Ovary (tissue), 9 donors: ENCODE results near the gene FGFR4. TPM values are rescaled to one million over a fixed set of nuclear protein-coding genes. Genes with fewer than 3 reads are reported as not detected.

Source experiments
- DNase-seq, 5 donors: peaks; one replicate each; pipeline ENCODE4 v3.0.0-alpha.2; 2019 to 2020
- H3K27ac ChIP-seq, 2 donors: fragments of 200-600 bp; one replicate each; pipeline versions ENCODE4 v1.5.1 to v1.8.0; 2019 to 2022
- H3K27me3 ChIP-seq: fragments of 200-600 bp; one replicate; pipeline ENCODE4 v1.8.0; 2022
- H3K36me3 ChIP-seq: fragments of 200-600 bp; sonication (generic); one replicate; pipeline ENCODE4 v1.5.1; 2019
- H3K4me1 ChIP-seq: one replicate; pipeline ENCODE4 v1.8.1; 2013; ENCODE audit warnings: mild to moderate bottlenecking, moderate library complexity; ENCODE audit not compliant: insufficient read depth
- H3K4me3 ChIP-seq: fragments of 200-600 bp; sonication (generic); one replicate; pipeline ENCODE4 v1.5.1; 2017
- H3K9me3 ChIP-seq, 2 donors: fragments of 200-600 bp in 1 of 2; sonication (generic) in 1 of 2; one replicate each; pipeline versions ENCODE4 v1.5.1 to v1.8.1; 2013 to 2019; ENCODE audit warnings: mild to moderate bottlenecking in 1 of 2, moderate library complexity in 1 of 2
- EP300 ChIP-seq: sonication (generic); formaldehyde crosslinking; IDR thresholded peaks from one replicate; pipeline ENCODE4 v1.6.1; 2017; ENCODE audit warnings: antibody characterized with exemption
- POLR2A ChIP-seq: fragments of 450-650 bp; IDR thresholded peaks from one replicate; pipeline ENCODE4 v1.6.1; 2017; ENCODE audit warnings: antibody characterized with exemption, mild to moderate bottlenecking, moderate library complexity
- WGBS, 3 donors: extraction: QIAGEN DNeasy Blood & Tissue Kit in 1 of 3; methylation state at CpG; one replicate each; pipeline versions ENCODE4 v1.1.5 to v1.1.7; 2013 to 2017; 5-methylcytosine and 5-hydroxymethylcytosine counted together
- intact Hi-C, 4 donors: fragments of 100-400 bp; cut with DNase I; formaldehyde crosslinking; loops; one replicate each; pipeline versions ENCODE4 v1.11.0 to v1.15.1; 2022 to 2023
- polyA plus RNA-seq, 2 donors: library from polyadenylated mRNA; stranded (reverse); fragments of 200-250 nt in 1 of 2; fragments of 350-450 nt in 1 of 2; fragmentation: Illumina TruSeq in 1 of 2; extraction: RNeasy Lipid Tissue Mini Kit (QIAGEN cat#74804) in 1 of 2; gene quantifications; one replicate each; pipeline ENCODE4 v1.2.3, GENCODE V29; 2013 to 2014
- total RNA-seq, 7 donors: library from RNA; depleted of rRNA in 2 of 7; stranded (reverse); fragments of >200 nt in 2 of 7; fragmentation: NEBNext Ultra II Directional in 3 of 7; extraction: Animal tissue kit (Norgen Biotek cat#: 25700) in 3 of 7; gene quantifications; one replicate each; pipeline versions ENCODE4 v1.1.0 to v1.2.4, GENCODE V29; 2016 to 2023
- TF ChIP-seq, protein P1 (sequence below), 3 donors: fragments of 450-650 bp in 2 of 3; fragments of 200-600 bp in 1 of 3; IDR thresholded peaks; one replicate each; pipeline versions ENCODE4 v1.5.1 to v1.8.0; 2016 to 2022; ENCODE audit warnings: antibody characterized with exemption in 3 of 3, mild to moderate bottlenecking in 1 of 3
- donor health status: DM: no; HTN: no; CAD: no; lungs with moderate emphysema.
- donor health status: DM: no; HTN: no; CAD: no.
- donor health status: Bipolar disorder and iron deficiency.
- donor health status: DM: yes; HTN: yes; CAD: no.
- donor health status: DM: no; HTN: no; CAD: no.
- donor health status: DM: yes; HTN: yes; CAD: no.

Gene FGFR4
- total and polyA plus RNA-seq, 9 donors, result 2.7 to 90.3 (median 25.6) TPM

DNA sequence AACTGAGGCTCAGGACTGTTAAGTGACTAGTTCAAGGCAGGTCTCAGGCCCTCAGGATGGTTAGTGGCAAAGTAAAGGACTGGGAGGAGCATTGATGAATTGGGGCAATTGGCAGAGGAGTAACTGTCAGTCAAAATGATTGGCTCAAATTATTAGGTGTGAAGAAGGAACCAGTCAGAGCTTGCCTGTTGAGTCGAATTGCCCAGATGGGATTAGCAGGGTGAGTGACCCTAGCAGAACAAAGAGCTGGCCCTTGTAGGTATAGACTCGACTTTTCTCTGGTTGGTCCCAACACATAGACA is 44.3 kb downstream of the FGFR4 start:
- no peaks in the 10 kb centered on the region for H3K9me3 ChIP-seq
- H3K4me1 ChIP-seq, result peaks cover 10% of the 10 kb centered on the region
- H3K4me3 ChIP-seq, result no peak overlapping the region
- intact Hi-C loops, result loop anchor here in 1 of 4 donors (5.0 kb wide), 1 partner anchor 1469 kb away; no protein-coding TSS in a partner anchor
- WGBS, 3 donors, result 72 to 87% (median 85%) methylated on average over 2 of the region's 2 CpGs
- no peaks in the 10 kb centered on the region for H3K36me3 ChIP-seq
- no peaks in the 10 kb centered on the region for H3K27me3 ChIP-seq
- TF ChIP-seq EP300, result no peak
- no peak overlapping the region for H3K27ac ChIP-seq
- no peak for DNase-seq

DNA sequence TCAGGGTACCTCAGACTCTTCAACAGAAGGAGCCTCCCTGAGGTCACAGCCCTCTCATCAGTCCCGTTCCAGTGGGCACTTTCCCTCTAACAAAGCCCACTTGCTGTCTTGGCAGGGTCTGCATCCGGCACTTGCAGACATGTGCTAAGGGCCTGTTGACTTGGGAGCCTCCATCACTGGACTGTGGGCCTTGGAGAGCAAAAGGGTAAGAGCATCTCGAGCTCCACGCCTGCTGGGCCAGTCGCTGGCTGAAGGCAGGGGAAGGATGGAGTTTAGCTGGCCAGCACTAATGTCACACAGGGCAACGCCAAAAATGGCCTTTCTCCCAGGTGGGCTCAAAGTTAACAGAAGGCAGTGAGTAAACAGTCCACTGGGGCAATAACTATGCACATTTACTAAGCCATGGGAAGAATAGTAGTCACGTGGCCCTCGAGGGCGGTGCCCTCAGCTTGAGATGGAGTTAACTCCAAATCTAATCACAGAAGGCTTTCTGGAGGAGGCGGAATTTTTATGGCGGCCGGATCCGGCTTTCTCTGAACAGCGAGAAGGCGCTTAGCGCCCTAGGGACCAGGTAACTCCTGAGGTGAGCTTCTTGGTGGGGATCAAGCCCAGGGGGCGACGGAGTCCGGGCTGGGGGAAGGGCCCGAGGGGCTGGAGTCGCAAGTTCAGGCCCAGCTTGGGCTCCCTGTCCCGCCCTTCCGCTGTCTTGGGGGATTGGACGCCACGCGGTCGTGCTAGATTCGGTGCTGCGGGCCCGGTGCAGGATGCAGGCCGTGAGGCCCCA is 44.8 kb downstream of the FGFR4 start:
- H3K27me3 ChIP-seq, result no peaks in the 10 kb centered on the region
- peak overlapping the region; percentile 99 for H3K27ac ChIP-seq
- TF ChIP-seq, protein P1, sequence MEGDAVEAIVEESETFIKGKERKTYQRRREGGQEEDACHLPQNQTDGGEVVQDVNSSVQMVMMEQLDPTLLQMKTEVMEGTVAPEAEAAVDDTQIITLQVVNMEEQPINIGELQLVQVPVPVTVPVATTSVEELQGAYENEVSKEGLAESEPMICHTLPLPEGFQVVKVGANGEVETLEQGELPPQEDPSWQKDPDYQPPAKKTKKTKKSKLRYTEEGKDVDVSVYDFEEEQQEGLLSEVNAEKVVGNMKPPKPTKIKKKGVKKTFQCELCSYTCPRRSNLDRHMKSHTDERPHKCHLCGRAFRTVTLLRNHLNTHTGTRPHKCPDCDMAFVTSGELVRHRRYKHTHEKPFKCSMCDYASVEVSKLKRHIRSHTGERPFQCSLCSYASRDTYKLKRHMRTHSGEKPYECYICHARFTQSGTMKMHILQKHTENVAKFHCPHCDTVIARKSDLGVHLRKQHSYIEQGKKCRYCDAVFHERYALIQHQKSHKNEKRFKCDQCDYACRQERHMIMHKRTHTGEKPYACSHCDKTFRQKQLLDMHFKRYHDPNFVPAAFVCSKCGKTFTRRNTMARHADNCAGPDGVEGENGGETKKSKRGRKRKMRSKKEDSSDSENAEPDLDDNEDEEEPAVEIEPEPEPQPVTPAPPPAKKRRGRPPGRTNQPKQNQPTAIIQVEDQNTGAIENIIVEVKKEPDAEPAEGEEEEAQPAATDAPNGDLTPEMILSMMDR (IDR thresholded peaks at IDR 0.05), result no peak
- TF ChIP-seq EP300 (no peak), POLR2A (no peak)
- intact Hi-C loops, result loop anchor here in 1 of 4 donors (5.0 kb wide), 1 partner anchor 1469 kb away; no protein-coding TSS in a partner anchor
- no peak overlapping the region for H3K4me3 ChIP-seq
- no peaks in the 10 kb centered on the region for H3K36me3 ChIP-seq
- no peaks in the 10 kb centered on the region for H3K9me3 ChIP-seq
- WGBS, 3 donors, result 73 to 76% (median 75%) methylated on average over 30 to 31 of the region's 31 CpGs
- H3K4me1 ChIP-seq, result peaks cover 13% of the 10 kb centered on the region
- peak in 2 of 5 donors; percentile 41 to 55 for DNase-seq

DNA sequence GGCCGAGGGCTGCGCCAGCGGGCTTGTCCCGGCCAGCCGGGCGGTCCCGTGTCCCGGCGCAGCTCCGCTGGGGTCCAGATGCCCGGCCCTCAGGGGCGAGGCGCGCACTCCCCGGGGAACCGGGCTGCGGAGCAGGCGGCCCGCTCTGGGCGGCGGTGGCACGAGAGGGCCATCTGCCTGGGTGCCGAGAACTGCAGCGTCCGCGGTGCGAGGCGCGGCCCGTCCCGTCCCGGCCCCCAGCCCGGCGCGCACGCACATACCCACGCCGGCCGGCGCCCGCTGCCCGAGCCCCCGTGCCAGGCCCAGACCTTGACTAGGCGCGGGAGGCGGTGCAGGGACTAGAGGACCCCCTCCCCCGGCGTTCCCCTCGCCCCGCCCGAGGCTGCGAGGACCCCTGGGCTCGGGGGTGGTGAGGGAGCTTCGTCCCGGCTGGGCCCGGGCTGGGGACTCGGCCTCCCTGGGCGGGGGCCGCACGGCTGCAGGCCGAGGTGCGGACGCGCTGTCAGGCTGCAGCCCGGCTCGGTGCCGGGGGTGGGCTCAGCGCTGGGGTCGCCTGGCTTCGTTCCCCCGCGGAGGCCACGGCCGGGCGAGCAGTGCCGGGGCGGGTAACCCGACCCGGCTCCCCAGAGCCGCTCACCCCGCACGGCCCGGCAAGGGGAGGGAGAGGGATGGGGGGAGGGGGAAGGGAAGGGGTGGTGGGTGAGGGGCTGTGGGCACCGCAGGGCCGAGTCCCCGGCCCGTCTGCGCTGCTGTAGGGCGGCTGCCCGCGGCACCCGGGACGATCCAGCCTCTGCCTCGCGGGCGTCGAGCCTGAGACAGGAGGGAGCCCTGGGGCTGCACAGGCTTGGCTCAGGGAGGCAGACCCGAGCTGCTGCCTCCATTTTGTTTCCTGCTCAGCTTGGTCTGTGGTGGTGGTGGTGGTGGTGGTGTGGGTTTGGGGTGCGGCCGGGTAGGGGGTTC is 45.7 kb downstream of the FGFR4 start:
- peak; percentile 45 to 74 (median 58) for DNase-seq
- Histone ChIP-seq H3K4me3 (peak overlapping the region; percentile 78), H3K27ac (peak overlapping the region; percentile 99), H3K27me3 (no peaks in the 10 kb centered on the region), H3K4me1 (peaks cover 15% of the 10 kb centered on the region), H3K9me3 (no peaks in the 10 kb centered on the region), H3K36me3 (no peaks in the 10 kb centered on the region)
- TF ChIP-seq, protein P1 (IDR thresholded peaks at IDR 0.05), result peak in 1 of 3 donors; percentile 28
- TF ChIP-seq EP300, result no peak
- intact Hi-C loops, result loop anchor here in 1 of 4 donors (5.0 kb wide), 1 partner anchor 1470 kb away; no protein-coding TSS in a partner anchor
- WGBS, 3 donors, result 3 to 14% (median 9%) methylated on average over 28 to 100 of the region's 100 CpGs

DNA sequence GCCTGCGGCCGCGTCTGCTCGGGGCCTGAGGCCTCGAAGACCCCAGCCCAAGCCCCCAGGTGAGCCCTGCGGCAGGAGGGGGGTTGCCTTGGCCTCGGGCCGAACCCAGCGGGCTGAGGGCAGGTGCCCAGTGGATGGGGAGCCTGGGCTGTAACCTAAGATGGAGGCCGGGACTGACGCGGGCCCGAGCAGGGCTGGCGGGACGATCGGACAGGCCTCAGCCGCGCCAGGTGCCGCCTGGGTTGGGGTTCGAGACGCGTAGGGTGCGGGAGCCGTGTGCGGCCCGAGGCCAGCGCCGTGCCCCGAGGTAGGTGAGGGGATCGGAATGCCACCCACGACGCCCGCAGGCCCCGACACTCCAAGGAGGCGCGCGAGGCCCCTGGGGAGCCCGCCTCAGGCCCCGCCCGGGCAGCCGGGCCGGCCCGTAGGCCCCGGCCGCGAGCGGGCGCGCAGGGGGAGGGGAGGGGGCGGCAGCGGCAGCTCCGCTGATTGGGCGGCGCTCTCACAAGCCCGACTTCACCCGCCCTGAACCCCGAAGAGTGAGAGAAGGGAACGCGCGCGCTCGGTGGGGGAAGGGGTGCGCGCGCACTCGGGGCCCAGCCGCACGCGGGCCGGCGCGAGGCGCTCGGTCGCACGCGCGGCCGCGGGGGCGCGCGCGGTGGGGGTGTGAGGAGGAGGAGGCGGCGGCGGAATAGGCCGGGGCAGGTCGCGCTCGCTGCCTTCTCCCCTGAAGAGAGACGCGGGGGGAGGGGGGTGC is 46.6 kb downstream of the FGFR4 start, which contains the start of gene NSD1:
Gene NSD1, plus strand, starts transcription at position 678 of the 757 bp plus-strand sequence. CDS start 1,331 bp downstream, outside the sequence.
- 1 to 3% (median 1%) methylated on average over 8 to 91 of the region's 93 CpGs for WGBS, 3 donors
- H3K27me3 ChIP-seq, result no peaks in the 10 kb centered on the region
- TF ChIP-seq POLR2A (peak; percentile 88), EP300 (no peak)
- TF ChIP-seq, protein P1 (IDR thresholded peaks at IDR 0.05), result no peak
- no peaks in the 10 kb centered on the region for H3K9me3 ChIP-seq
- peak within 1 kb of the TSS; percentile 78 for H3K4me3 ChIP-seq
- no peaks in the 10 kb centered on the region for H3K36me3 ChIP-seq
- H3K4me1 ChIP-seq, result peaks cover 15% of the 10 kb centered on the region
- H3K27ac ChIP-seq, result peak within 1 kb of the TSS; percentile 99
- intact Hi-C loops, result loop anchor here in 1 of 4 donors (5.0 kb wide), 1 partner anchor 1471 kb away; no protein-coding TSS in a partner anchor
- DNase-seq, result peak; percentile 92 to 96 (median 94)
